Ishikawa (cell line): Measurements from ENCODE around the gene FAM163A.

Experiments
- CEBPB ChIP-seq: IDR thresholded peaks from 2 replicates; pipeline ENCODE4 v1.6.1; 2012
- CREB1 ChIP-seq: IDR thresholded peaks from 2 replicates; pipeline ENCODE4 v1.6.1; 2012; ENCODE audit warnings: low read depth
- EGR1 ChIP-seq: IDR thresholded peaks from 2 replicates; pipeline ENCODE4 v1.6.1; 2012
- EP300 ChIP-seq: IDR thresholded peaks from 2 replicates; pipeline ENCODE4 v1.6.1; 2012; ENCODE audit warnings: borderline replicate concordance
- FOXM1 ChIP-seq: IDR thresholded peaks from 2 replicates; pipeline ENCODE4 v1.6.1; 2012; ENCODE audit warnings: low read depth, borderline replicate concordance
- NFIC ChIP-seq: IDR thresholded peaks from 2 replicates; pipeline ENCODE4 v1.6.1; 2012
- RAD21 ChIP-seq: IDR thresholded peaks from 2 replicates; pipeline ENCODE4 v1.6.1; 2012; ENCODE audit warnings: low read depth
- TAF1 ChIP-seq: IDR thresholded peaks from 2 replicates; pipeline ENCODE4 v1.6.1; 2012; ENCODE audit warnings: low read depth, mild to moderate bottlenecking
- TCF12 ChIP-seq: IDR thresholded peaks from 2 replicates; pipeline ENCODE4 v1.6.1; 2012; ENCODE audit warnings: low read depth
- TEAD4 ChIP-seq: IDR thresholded peaks from 2 replicates; pipeline ENCODE4 v1.6.1; 2012
- YY1 ChIP-seq: IDR thresholded peaks from 2 replicates; pipeline ENCODE4 v1.6.1; 2012; ENCODE audit warnings: low read depth
- ZBTB7A ChIP-seq: IDR thresholded peaks from 2 replicates; pipeline ENCODE4 v1.6.1; 2012; ENCODE audit warnings: low read depth
- TF ChIP-seq, protein P1 (sequence below): IDR thresholded peaks from 2 replicates; pipeline ENCODE4 v1.6.1; 2012; ENCODE audit warnings: low read depth, mild to moderate bottlenecking
- TF ChIP-seq, protein P2 (sequence below): IDR thresholded peaks from 2 replicates; pipeline ENCODE4 v1.6.1; 2012
- TF ChIP-seq, protein P3 (sequence below): IDR thresholded peaks from 2 replicates; pipeline ENCODE4 v1.6.1; 2012

FAM163A gene

DNA sequence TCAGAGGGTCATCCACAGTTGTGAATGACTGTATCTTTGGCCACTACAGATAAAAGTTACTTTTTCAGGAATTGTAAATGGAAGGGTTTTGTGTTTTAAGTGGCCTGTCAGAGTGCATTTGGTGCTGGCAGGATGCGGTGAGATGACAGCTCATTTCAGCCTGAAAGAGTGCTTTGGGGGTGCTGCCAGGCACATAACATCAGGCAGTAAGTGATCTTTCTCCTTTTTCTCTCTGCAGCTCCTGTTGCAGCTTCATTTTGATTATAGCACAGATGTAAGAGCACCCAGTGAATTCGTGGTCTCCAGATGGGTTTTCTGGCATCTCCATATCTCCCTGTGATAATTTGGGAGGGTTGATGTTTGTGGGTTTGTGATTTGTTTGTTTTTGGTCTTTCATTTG is 14.8 kb upstream of the FAM163A start:
- no peak for TF ChIP-seq NFIC
- TF ChIP-seq, protein P1, sequence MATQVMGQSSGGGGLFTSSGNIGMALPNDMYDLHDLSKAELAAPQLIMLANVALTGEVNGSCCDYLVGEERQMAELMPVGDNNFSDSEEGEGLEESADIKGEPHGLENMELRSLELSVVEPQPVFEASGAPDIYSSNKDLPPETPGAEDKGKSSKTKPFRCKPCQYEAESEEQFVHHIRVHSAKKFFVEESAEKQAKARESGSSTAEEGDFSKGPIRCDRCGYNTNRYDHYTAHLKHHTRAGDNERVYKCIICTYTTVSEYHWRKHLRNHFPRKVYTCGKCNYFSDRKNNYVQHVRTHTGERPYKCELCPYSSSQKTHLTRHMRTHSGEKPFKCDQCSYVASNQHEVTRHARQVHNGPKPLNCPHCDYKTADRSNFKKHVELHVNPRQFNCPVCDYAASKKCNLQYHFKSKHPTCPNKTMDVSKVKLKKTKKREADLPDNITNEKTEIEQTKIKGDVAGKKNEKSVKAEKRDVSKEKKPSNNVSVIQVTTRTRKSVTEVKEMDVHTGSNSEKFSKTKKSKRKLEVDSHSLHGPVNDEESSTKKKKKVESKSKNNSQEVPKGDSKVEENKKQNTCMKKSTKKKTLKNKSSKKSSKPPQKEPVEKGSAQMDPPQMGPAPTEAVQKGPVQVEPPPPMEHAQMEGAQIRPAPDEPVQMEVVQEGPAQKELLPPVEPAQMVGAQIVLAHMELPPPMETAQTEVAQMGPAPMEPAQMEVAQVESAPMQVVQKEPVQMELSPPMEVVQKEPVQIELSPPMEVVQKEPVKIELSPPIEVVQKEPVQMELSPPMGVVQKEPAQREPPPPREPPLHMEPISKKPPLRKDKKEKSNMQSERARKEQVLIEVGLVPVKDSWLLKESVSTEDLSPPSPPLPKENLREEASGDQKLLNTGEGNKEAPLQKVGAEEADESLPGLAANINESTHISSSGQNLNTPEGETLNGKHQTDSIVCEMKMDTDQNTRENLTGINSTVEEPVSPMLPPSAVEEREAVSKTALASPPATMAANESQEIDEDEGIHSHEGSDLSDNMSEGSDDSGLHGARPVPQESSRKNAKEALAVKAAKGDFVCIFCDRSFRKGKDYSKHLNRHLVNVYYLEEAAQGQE: no peak
- no peak for TF ChIP-seq CEBPB

DNA sequence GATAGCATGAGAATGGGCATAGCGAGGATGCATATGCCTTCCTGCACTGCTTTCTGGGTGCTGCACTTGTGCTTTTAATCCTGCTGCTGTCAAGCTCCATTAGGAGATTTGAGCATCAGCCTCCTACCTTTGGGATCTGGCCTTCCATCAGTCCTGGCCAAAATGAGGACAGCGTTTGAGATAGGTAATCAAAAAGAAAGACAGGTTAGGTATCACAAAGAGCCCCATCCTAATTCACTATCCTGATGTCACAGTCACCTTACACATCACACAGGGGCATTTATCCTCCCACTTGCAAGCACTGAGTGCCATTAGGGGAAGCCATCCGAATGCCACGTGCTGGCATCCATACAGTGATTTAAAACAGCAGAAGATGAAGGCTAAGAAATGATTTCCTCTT is 13.2 kb upstream of the FAM163A start:
- TF ChIP-seq TAF1 (no peak), EGR1 (no peak), NFIC (no peak), EP300 (no peak), YY1 (no peak)
- TF ChIP-seq, protein P2, sequence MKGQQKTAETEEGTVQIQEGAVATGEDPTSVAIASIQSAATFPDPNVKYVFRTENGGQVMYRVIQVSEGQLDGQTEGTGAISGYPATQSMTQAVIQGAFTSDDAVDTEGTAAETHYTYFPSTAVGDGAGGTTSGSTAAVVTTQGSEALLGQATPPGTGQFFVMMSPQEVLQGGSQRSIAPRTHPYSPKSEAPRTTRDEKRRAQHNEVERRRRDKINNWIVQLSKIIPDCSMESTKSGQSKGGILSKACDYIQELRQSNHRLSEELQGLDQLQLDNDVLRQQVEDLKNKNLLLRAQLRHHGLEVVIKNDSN: no peak
- TF ChIP-seq, protein P1: no peak

DNA sequence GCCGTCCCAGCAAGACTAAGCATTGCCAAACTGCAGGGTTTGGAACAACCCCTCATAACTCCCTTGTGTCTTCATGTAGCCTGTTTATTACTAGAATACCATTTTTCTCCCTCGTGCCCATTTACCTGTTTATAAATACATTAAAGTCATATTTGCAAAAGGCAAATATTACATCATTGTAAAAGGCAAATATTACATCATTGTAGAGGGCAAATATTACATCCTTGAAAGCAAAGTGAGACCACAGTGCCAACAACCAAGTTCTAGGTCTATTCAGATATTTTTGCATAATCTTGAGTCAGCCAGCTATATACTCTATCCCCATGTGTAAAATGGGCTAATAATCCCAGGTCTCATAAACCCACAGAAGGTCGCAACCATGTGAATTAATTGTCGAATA is 11.4 kb upstream of the FAM163A start:
- TF ChIP-seq TAF1: no peak
- no peak for TF ChIP-seq TEAD4
- TF ChIP-seq EP300: no peak
- TF ChIP-seq, protein P2: no peak
- TF ChIP-seq TCF12: no peak
- TF ChIP-seq CREB1: no peak
- TF ChIP-seq RAD21: no peak
- no peak for TF ChIP-seq NFIC
- TF ChIP-seq YY1: no peak
- TF ChIP-seq, protein P1: no peak
- TF ChIP-seq EGR1: no peak
- TF ChIP-seq, protein P3, sequence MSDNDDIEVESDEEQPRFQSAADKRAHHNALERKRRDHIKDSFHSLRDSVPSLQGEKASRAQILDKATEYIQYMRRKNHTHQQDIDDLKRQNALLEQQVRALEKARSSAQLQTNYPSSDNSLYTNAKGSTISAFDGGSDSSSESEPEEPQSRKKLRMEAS: no peak
- no peak for TF ChIP-seq ZBTB7A
- TF ChIP-seq CEBPB: no peak
- no peak for TF ChIP-seq FOXM1

DNA sequence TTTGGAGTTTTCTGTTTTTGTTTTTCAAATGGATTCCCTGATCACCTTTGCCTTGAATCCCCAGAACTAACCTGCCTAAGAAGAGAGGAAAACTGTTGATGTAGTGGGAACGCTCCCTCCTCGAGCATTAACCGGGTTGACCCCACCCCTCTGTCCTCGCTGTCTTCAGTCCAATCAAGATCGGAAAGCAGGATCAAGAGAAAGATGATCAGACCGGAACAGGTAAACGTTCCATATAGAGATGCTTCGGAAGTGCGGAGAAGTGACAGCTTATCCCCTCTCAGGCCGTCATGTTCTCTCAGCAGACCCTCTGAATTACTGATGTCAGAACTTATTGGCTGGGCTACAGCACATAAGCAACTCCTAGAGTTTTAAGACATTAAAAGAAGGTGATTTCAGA is 800 bp upstream of the FAM163A start:
- TF ChIP-seq NFIC (no peak), YY1 (no peak), TAF1 (no peak), FOXM1 (no peak), ZBTB7A (no peak), RAD21 (no peak), CEBPB (no peak)
- TF ChIP-seq, protein P3: no peak
- TF ChIP-seq, protein P1: no peak
